ENCODE results near the gene POMC. TPM values are rescaled to one million over a fixed set of nuclear protein-coding genes. Genes with fewer than 3 reads are reported as not detected.
"Not testable (repeated sequence)": the region's sequence is repeated elsewhere in the genome, so short reads cannot be mapped to it uniquely, and the experiment has no call there.

POMC gene
- 5.4 and 6.5 TPM in 2 replicates for total RNA-seq
- long read RNA-seq, partial matches to known transcripts: 0 of 3 reads
- long read RNA-seq, other reads (novel, unspliced or antisense): 0 of 3 reads

- Mint-ChIP-seq H3K27me3 (peaks cover 71% of the 10 kb centered on the region), H3K4me3 (ENCODE audit: low read depth) (peak within 1 kb of the TSS; percentile 74), H3K9me3 (ENCODE audit: low read depth) (no peaks in the 10 kb centered on the region), H3K27ac (no peak within 1 kb of the TSS), H3K36me3 (ENCODE audit: insufficient read depth) (no peaks in the 10 kb centered on the region), H3K4me1 (ENCODE audit: low read depth) (no peaks in the 10 kb centered on the region)
- TF ChIP-seq CTCF (IDR thresholded peaks at IDR 0.05; ENCODE audit: unreplicated experiment): no peak
- peak; percentile 41 for DNase-seq (ENCODE audit: low spot score, unreplicated experiment)
Observed at GRCh38 chr2:25168256-25169072, at the start of gene POMC. Gene POMC (minus strand): TSS chr2:25168580. CDS start chr2:25164772, 3,808 bp downstream.

- Mint-ChIP-seq H3K9me3 (ENCODE audit: low read depth) (no peaks in the 10 kb centered on the region), H3K36me3 (ENCODE audit: insufficient read depth) (no peaks in the 10 kb centered on the region), H3K27ac (no peak overlapping the region), H3K4me1 (ENCODE audit: low read depth) (peaks cover 2% of the 10 kb centered on the region), H3K4me3 (ENCODE audit: low read depth) (peak overlapping the region; percentile 24), H3K27me3 (no peaks in the 10 kb centered on the region)
- TF ChIP-seq CTCF (IDR thresholded peaks at IDR 0.05; ENCODE audit: unreplicated experiment): no peak
- no peak for DNase-seq (ENCODE audit: low spot score, unreplicated experiment)
Observed at GRCh38 chr2:25218100-25218499, 49.7 kb upstream of the POMC start.

GRCh38 chr2:25215948-25216679 lies 47.7 kb upstream of the POMC start:
- peak; percentile 68 for DNase-seq (ENCODE audit: low spot score, unreplicated experiment)
- TF ChIP-seq CTCF (IDR thresholded peaks at IDR 0.05; ENCODE audit: unreplicated experiment): no peak
- Mint-ChIP-seq H3K36me3 (ENCODE audit: insufficient read depth) (no peaks in the 10 kb centered on the region), H3K4me1 (ENCODE audit: low read depth) (peaks cover 2% of the 10 kb centered on the region), H3K27ac (peak overlapping the region; percentile 70), H3K4me3 (ENCODE audit: low read depth) (peak overlapping the region; percentile 75), H3K27me3 (no peaks in the 10 kb centered on the region), H3K9me3 (ENCODE audit: low read depth) (no peaks in the 10 kb centered on the region)

GRCh38 chr2:25215232-25215631 lies 46.9 kb upstream of the POMC start:
- Mint-ChIP-seq H3K9me3 (ENCODE audit: low read depth) (no peaks in the 10 kb centered on the region), H3K27ac (peak overlapping the region; percentile 70), H3K4me3 (ENCODE audit: low read depth) (peak overlapping the region; percentile 75), H3K36me3 (ENCODE audit: insufficient read depth) (no peaks in the 10 kb centered on the region), H3K4me1 (ENCODE audit: low read depth) (peaks cover 2% of the 10 kb centered on the region), H3K27me3 (no peaks in the 10 kb centered on the region)
- no peak for TF ChIP-seq CTCF (IDR thresholded peaks at IDR 0.05; ENCODE audit: unreplicated experiment)
- DNase-seq (ENCODE audit: low spot score, unreplicated experiment): no peak

- no peaks in the 10 kb centered on the region for H3K36me3 Mint-ChIP-seq (ENCODE audit: insufficient read depth)
- no peak overlapping the region for H3K27ac Mint-ChIP-seq
- no peak overlapping the region for H3K4me3 Mint-ChIP-seq (ENCODE audit: low read depth)
- peaks cover 3% of the 10 kb centered on the region for H3K4me1 Mint-ChIP-seq (ENCODE audit: low read depth)
- no peaks in the 10 kb centered on the region for H3K9me3 Mint-ChIP-seq (ENCODE audit: low read depth)
- H3K27me3 Mint-ChIP-seq: no peaks in the 10 kb centered on the region
- no peak for TF ChIP-seq CTCF (IDR thresholded peaks at IDR 0.05; ENCODE audit: unreplicated experiment)
- no peak for DNase-seq (ENCODE audit: low spot score, unreplicated experiment)
Observed at GRCh38 chr2:25213229-25213628, 44.8 kb upstream of the POMC start.

- not testable (repeated sequence) for H3K4me3 Mint-ChIP-seq (ENCODE audit: low read depth); H3K9me3 Mint-ChIP-seq (ENCODE audit: low read depth); H3K27ac Mint-ChIP-seq; H3K4me1 Mint-ChIP-seq (ENCODE audit: low read depth); DNase-seq (ENCODE audit: low spot score, unreplicated experiment); H3K36me3 Mint-ChIP-seq (ENCODE audit: insufficient read depth); H3K27me3 Mint-ChIP-seq
Observed at GRCh38 chr2:25210923-25211322, 42.5 kb upstream of the POMC start.
